ENCODE measurements around the gene SMIM10.
"Not testable (repeated sequence)": the region's sequence is repeated elsewhere in the genome, so short reads cannot be mapped to it uniquely, and the experiment has no call there.

DNA sequence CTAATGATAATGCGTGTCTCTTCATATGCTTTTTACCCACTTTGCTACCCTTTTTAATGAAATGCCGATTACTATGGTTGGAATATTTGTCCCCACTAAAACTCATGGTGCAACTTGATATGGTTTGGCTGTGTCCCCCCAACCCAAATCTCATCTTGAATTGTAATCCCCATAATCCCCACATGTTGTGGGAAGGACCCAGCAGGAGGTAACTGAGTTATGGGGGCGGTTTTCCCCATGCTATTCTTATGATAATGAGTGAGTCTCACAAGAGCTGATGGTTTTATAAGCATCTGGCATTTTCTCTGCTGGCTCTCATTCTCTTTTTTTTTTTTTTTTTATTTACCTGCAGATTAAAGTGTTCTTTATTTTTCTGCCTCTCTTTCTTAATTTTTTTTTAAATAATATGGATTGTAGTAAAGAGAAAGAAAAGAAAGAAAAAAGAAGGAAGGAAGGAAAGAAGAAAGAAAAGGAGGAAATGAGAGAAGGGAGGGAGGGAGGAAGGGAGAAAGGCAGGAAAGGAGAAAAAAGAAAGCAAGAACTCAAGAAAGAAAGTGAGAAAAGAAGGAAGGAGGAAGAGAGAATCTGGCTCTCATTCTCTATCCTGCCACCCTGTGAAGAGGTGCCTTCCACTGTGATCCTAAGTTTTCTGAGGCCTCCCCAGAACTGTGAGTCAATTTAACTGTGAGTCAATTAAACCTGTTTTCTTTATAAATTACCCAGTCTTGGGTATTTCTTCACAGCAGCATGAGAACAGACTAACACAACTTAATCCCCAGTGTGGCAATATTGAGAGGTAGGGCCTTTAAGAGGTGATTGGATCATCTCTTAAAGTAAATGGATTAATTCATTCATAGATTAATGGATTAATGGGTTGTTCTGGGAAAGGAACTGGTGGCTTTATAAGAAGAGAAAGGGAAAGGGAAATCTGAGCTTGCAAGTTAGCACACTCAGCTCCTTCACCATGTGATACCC is 50.6 kb downstream of the SMIM10 start:
- TF ChIP-seq, protein P1, sequence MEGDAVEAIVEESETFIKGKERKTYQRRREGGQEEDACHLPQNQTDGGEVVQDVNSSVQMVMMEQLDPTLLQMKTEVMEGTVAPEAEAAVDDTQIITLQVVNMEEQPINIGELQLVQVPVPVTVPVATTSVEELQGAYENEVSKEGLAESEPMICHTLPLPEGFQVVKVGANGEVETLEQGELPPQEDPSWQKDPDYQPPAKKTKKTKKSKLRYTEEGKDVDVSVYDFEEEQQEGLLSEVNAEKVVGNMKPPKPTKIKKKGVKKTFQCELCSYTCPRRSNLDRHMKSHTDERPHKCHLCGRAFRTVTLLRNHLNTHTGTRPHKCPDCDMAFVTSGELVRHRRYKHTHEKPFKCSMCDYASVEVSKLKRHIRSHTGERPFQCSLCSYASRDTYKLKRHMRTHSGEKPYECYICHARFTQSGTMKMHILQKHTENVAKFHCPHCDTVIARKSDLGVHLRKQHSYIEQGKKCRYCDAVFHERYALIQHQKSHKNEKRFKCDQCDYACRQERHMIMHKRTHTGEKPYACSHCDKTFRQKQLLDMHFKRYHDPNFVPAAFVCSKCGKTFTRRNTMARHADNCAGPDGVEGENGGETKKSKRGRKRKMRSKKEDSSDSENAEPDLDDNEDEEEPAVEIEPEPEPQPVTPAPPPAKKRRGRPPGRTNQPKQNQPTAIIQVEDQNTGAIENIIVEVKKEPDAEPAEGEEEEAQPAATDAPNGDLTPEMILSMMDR (IDR thresholded peaks at IDR 0.05; ENCODE audit: low read depth, low read length), result not testable (repeated sequence)
- not testable (repeated sequence) for TF ChIP-seq EZH2phosphoT487 (IDR thresholded peaks at IDR 0.05; ENCODE audit: low read depth)

All from OCI-LY3 (cell line).